BJ (cell line): ENCODE results near the gene CENPB. TPM values are rescaled to one million over a fixed set of nuclear protein-coding genes. Genes with fewer than 3 reads are reported as not detected.

Experiments
- CTCF ChIA-PET: fragments of 350-600 bp; formaldehyde crosslinking; extraction: SDS; loops from one replicate; lab custom pipeline; 2021; ENCODE audit warnings: antibody characterized with exemption, inconsistent platforms; lab: Yijun Ruan, JAX
- POLR2A ChIA-PET: fragments of 300-600 bp; sonication (Branson Sonifier 250); formaldehyde crosslinking; extraction: SDS; loops from one replicate; lab custom pipeline; 2021; ENCODE audit warnings: antibody characterized with exemption; lab: Charles Lee
- DNase-seq: peaks from one replicate; pipeline ENCODE4 v3.0.0-alpha.2; 2011; ENCODE audit warnings: low read depth
- H3K27me3 ChIP-seq: 2 replicates; pipeline ENCODE4 v1.6.0; 2011; ENCODE audit warnings: low read length; ENCODE audit not compliant: control insufficient read depth, insufficient read depth
- H3K36me3 ChIP-seq: 2 replicates; pipeline ENCODE4 v1.5.1; 2011; ENCODE audit warnings: low read length; ENCODE audit not compliant: control insufficient read depth, insufficient read depth
- H3K4me3 ChIP-seq: 2 replicates; pipeline ENCODE4 v1.5.1; 2011; ENCODE audit warnings: low read depth, mild to moderate bottlenecking, control low read depth, low read length
- CTCF ChIP-seq: IDR thresholded peaks from 2 replicates; pipeline ENCODE4 v1.5.1; 2011; ENCODE audit warnings: low read depth, mild to moderate bottlenecking, control low read depth, inconsistent platforms, low read length, moderate library complexity; ENCODE audit not compliant: insufficient read depth
- polyA plus RNA-seq: library from polyadenylated mRNA; depleted of rRNA; stranded (reverse); fragments of >200 nt; gene quantifications from 2 replicates; pipeline ENCODE4 v1.2.3, GENCODE V29; 2011

CENPB gene
- polyA plus RNA-seq, 1 experiment, result 47.5 TPM

- Histone ChIP-seq H3K27me3 (no peaks in the 10 kb centered on the region), H3K4me3 (no peak overlapping the region), H3K36me3 (no peaks in the 10 kb centered on the region)
- DNase-seq, result no peak
- ChIA-PET POLR2A (no interaction called here), CTCF (interaction anchor here (1.2 to 11.8 kb wide), 2 partner anchors 10 to 28 kb away, joined by 3 to 248 read pairs; partner anchors contain the start of genes CENPB and SPEF1)
- TF ChIP-seq CTCF, result no peak
These were observed 28.5 kb upstream of the CENPB start for GRCh38 chr20:3814928-3815495.

GRCh38 chr20:3813848-3814581 is 27.5 kb upstream of the CENPB start:
- CTCF ChIA-PET, result interaction anchor here (1.2 to 11.8 kb wide), 4 partner anchors 9 to 137 kb away, joined by 3 to 248 read pairs (median 4); partner anchors contain the start of genes CDC25B, CENPB and SPEF1
- H3K27me3 ChIP-seq, result no peaks in the 10 kb centered on the region
- DNase-seq, result no peak
- TF ChIP-seq CTCF, result no peak
- H3K36me3 ChIP-seq, result no peaks in the 10 kb centered on the region
- no peak overlapping the region for H3K4me3 ChIP-seq
- POLR2A ChIA-PET, result no interaction called here

DNA sequence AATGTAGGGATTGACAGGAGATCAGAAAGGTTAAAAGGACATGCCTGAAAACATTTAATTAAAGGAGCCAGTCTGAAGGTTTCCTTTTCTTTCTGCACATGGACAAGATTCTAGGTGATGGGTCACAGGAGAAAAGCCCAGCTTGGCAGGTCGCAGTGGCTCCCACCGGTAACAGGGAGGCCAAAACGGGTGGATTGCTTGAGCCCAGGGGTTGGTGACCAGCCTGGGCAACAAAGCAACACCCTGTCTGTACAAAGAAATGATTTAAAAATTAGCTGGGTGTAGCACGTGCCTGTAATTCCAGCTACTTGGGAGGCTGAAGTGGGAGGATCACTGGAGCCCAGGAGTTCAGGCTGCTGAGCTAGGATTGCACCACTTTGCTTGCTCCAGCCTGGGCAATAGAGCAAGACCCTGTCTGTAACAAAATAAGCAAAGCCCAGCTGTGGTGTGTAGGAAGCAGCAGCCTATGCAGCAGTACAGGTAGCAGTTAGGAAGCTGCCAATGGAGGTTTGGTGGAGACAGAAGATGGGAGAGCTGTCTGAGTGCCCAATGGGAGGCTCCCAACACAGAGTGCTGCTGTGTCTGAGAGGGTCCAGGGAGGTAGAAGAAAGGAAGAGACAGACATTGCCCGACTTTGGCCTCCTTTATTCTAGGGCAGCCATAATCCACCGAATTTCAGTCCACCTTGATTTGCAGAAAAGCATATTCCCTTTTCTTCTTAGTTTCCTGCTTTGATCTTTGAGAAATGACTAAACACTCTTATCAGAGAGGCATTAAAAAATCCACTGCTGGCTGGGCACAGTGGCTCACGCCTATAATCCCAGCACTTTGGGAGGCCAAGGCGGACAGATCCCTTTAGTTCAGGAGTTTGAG is 26.7 kb upstream of the CENPB start:
- ChIA-PET CTCF (interaction anchor here (1.3 to 11.8 kb wide), 3 partner anchors 17 to 136 kb away, joined by 3 to 248 read pairs (median 6); partner anchors contain the start of genes CDC25B, CENPB and SPEF1), POLR2A (interaction anchor here (0.6 kb wide), 1 partner anchor 251 kb away, joined by 3 read pairs; no protein-coding TSS in a partner anchor)
- no peak for DNase-seq
- Histone ChIP-seq H3K4me3 (no peak overlapping the region), H3K36me3 (no peaks in the 10 kb centered on the region), H3K27me3 (no peaks in the 10 kb centered on the region)
- TF ChIP-seq CTCF, result no peak

GRCh38 chr20:3812259-3812681 is 25.7 kb upstream of the CENPB start:
- TF ChIP-seq CTCF, result no peak
- Histone ChIP-seq H3K27me3 (no peaks in the 10 kb centered on the region), H3K36me3 (no peaks in the 10 kb centered on the region), H3K4me3 (no peak overlapping the region)
- ChIA-PET CTCF (interaction anchor here (0.9 to 11.8 kb wide), 3 partner anchors 16 to 135 kb away, joined by 3 to 248 read pairs (median 3); partner anchors contain the start of genes CDC25B, CENPB and SPEF1), POLR2A (interaction anchor here (0.6 kb wide), 1 partner anchor 252 kb away, joined by 3 read pairs; no protein-coding TSS in a partner anchor)
- no peak for DNase-seq
